Measurements from ENCODE around the gene EXTL1. TPM values are rescaled to one million over a fixed set of nuclear protein-coding genes. Genes with fewer than 3 reads are reported as not detected.

Gene EXTL1
- total RNA-seq, 1 experiment from 2014 or later, result 1.0 TPM

- no peak overlapping the region for H2AK5ac ChIP-seq (ENCODE audit: insufficient read length, low read length)
- no peak overlapping the region for H3K56ac ChIP-seq (ENCODE audit: insufficient read length, low read depth, low read length)
- H4K20me1 ChIP-seq (ENCODE audit: control insufficient read depth, insufficient read depth, insufficient read length), result no peaks in the 10 kb centered on the region
- H3K23ac ChIP-seq (ENCODE audit: insufficient read length, low read depth, low read length), result no peak overlapping the region
- no peak overlapping the region for H3K4me2 ChIP-seq (ENCODE audit: insufficient read depth, insufficient read length, low read length)
- H3K9ac ChIP-seq (ENCODE audit: extremely low read depth, insufficient read length, low read length), result no peak overlapping the region
- peaks cover 9 to 24% of the 10 kb centered on the region in 2 experiments for H3K4me1 Mint-ChIP-seq
- H3K4ac ChIP-seq (ENCODE audit: low read depth, low read length), result no peak overlapping the region
- no peaks in the 10 kb centered on the region for H3K9me3 Mint-ChIP-seq
- H4K91ac ChIP-seq (ENCODE audit: insufficient read length, low read depth, low read length), result no peak overlapping the region
- no peak overlapping the region for H2BK120ac ChIP-seq (ENCODE audit: low read depth, low read length, poor library complexity, severe bottlenecking)
- no peak for DNase-seq
- H3K79me2 ChIP-seq (ENCODE audit: insufficient read depth, low read length), result no peaks in the 10 kb centered on the region
- H3K4me1 ChIP-seq (ENCODE audit: insufficient read depth, low read length), result no peaks in the 10 kb centered on the region
- H3K9me3 ChIP-seq (ENCODE audit: control insufficient read depth, low read depth, low read length), result no peaks in the 10 kb centered on the region
- H3K27ac ChIP-seq (ENCODE audit: insufficient read length, low read depth, low read length), result no peak overlapping the region
- no peak overlapping the region for H3T11ph ChIP-seq (ENCODE audit: low read length)
- no peak overlapping the region for H3K18ac ChIP-seq (ENCODE audit: insufficient read length, low read depth, low read length)
- no peaks in the 10 kb centered on the region for H3K36me3 Mint-ChIP-seq (ENCODE audit: insufficient read depth in 1 of 3, low read depth in 3 of 3)
- H3K14ac ChIP-seq (ENCODE audit: insufficient read depth, low read length), result no peak overlapping the region
- no peaks in the 10 kb centered on the region for H3K79me1 ChIP-seq (ENCODE audit: insufficient read depth, low read depth, low read length, poor library complexity, severe bottlenecking)
- no peak overlapping the region for H2BK20ac ChIP-seq (ENCODE audit: low read depth, low read length, poor library complexity, severe bottlenecking)
- WGBS (ENCODE audit: extremely low coverage, insufficient read length, low lambda C conversion rate), result no CpG with 5 or more reads among the region's 5 CpGs
- H3K27me3 ChIP-seq (ENCODE audit: insufficient read depth, low read length), result no peaks in the 10 kb centered on the region
- no peak overlapping the region for H2BK15ac ChIP-seq (ENCODE audit: low read depth, low read length)
- no peak overlapping the region for H4K8ac ChIP-seq (replicated peaks; ENCODE audit: insufficient read length, low read depth, low read length)
- H3K23me2 ChIP-seq (ENCODE audit: insufficient read length, low read depth, low read length, poor library complexity, severe bottlenecking), result no peaks in the 10 kb centered on the region
- no peak overlapping the region for H4K5ac ChIP-seq (ENCODE audit: insufficient read length, low read depth, low read length)
- no peaks in the 10 kb centered on the region; the same call in none of the 2 replicates for H3K27me3 Mint-ChIP-seq (ENCODE audit: low read depth)
- no peak for TF ChIP-seq CTCF (conservative IDR thresholded peaks at IDR 0.05)
- no peak overlapping the region for H2BK12ac ChIP-seq (ENCODE audit: insufficient read length, low read depth, low read length)
- no peak overlapping the region for H3K4me3 Mint-ChIP-seq
- H2BK5ac ChIP-seq (ENCODE audit: insufficient read length, low read length), result no peak overlapping the region
- H3K27ac Mint-ChIP-seq, result no peak overlapping the region
- H2AFZ ChIP-seq (ENCODE audit: low read length), result no peak overlapping the region
These were observed 2.3 kb downstream of the EXTL1 start for GRCh38 chr1:26023826-26024225.

Data from H9 (cell line).